WTC11 (cell line): Measurements from ENCODE around the gene ZNG1F.
"Not testable (repeated sequence)": the region's sequence is repeated elsewhere in the genome, so short reads cannot be mapped to it uniquely, and the experiment has no call there.

Source experiments
- E2F1 ChIP-seq: sonication (generic); formaldehyde crosslinking; IDR thresholded peaks from 2 replicates; pipeline ENCODE4 v1.8.0; 2022; ENCODE audit warnings: mild to moderate bottlenecking, missing genetic modification reagents
- TF ChIP-seq, protein P1 (sequence below): fragments of 250-450 bp; sonication (Bioruptor Pico); IDR thresholded peaks from 2 replicates; pipeline ENCODE4 v2.1.2; 2022; ENCODE audit warnings: mild to moderate bottlenecking, moderate library complexity
- TF ChIP-seq, protein P2 (sequence below): fragments of 200-600 bp; IDR thresholded peaks from 2 replicates; pipeline ENCODE4 v1.8.0; 2022; ENCODE audit warnings: antibody characterized with exemption

- TF ChIP-seq, protein P1, sequence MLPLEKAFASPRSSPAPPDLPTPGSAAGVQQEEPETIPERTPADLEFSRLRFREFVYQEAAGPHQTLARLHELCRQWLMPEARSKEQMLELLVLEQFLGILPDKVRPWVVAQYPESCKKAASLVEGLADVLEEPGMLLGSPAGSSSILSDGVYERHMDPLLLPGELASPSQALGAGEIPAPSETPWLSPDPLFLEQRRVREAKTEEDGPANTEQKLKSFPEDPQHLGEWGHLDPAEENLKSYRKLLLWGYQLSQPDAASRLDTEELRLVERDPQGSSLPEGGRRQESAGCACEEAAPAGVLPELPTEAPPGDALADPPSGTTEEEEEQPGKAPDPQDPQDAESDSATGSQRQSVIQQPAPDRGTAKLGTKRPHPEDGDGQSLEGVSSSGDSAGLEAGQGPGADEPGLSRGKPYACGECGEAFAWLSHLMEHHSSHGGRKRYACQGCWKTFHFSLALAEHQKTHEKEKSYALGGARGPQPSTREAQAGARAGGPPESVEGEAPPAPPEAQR (CRISPR knock-in tag): not testable (repeated sequence)
- TF ChIP-seq E2F1 (CRISPR knock-in tag): not testable (repeated sequence)
- TF ChIP-seq, protein P2, sequence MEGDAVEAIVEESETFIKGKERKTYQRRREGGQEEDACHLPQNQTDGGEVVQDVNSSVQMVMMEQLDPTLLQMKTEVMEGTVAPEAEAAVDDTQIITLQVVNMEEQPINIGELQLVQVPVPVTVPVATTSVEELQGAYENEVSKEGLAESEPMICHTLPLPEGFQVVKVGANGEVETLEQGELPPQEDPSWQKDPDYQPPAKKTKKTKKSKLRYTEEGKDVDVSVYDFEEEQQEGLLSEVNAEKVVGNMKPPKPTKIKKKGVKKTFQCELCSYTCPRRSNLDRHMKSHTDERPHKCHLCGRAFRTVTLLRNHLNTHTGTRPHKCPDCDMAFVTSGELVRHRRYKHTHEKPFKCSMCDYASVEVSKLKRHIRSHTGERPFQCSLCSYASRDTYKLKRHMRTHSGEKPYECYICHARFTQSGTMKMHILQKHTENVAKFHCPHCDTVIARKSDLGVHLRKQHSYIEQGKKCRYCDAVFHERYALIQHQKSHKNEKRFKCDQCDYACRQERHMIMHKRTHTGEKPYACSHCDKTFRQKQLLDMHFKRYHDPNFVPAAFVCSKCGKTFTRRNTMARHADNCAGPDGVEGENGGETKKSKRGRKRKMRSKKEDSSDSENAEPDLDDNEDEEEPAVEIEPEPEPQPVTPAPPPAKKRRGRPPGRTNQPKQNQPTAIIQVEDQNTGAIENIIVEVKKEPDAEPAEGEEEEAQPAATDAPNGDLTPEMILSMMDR: not testable (repeated sequence)
These were observed 64.6 kb downstream of the ZNG1F start for GRCh38 chr9:41124250-41125108.
